Endothelial cell of umbilical vein (primary cell): Measurements from ENCODE around the gene SIM1. TPM values are rescaled to one million over a fixed set of nuclear protein-coding genes. Genes with fewer than 3 reads are reported as not detected.

ENCODE experiments used
- BruUV-seq: library from RNA; stranded (reverse); fragments of 400-500 nt; replicated peaks from 2 replicates; lab custom pipeline; 2021; lab: Mats Ljungman, UMichigan
- CTCF ChIA-PET: fragments of 300-600, 350-600 bp; sonication (Branson Sonifier 250); formaldehyde crosslinking; loops from one replicate; lab custom pipeline; 2021; ENCODE audit warnings: antibody characterized with exemption, inconsistent platforms; lab: Charles Lee
- POLR2A ChIA-PET: fragments of 300-600, 350-600 bp; sonication (Branson Sonifier 250); formaldehyde crosslinking; loops from one replicate; lab custom pipeline; 2021; ENCODE audit warnings: antibody characterized with exemption, inconsistent platforms; lab: Charles Lee
- DNase-seq: peaks from one replicate; pipeline ENCODE4 v3.0.0-alpha.2; 2011; ENCODE audit warnings: low read depth, low spot score
- FAIRE-seq: peaks from 2 replicates; lab custom pipeline; 2011; peaks lifted over from hg19 to GRCh38; lab: Jason Lieb, UNC
- H2AFZ ChIP-seq: 2 replicates; pipeline ENCODE4 v1.6.0; 2012; ENCODE audit warnings: low read depth, low read length, control low read depth, inconsistent platforms
- H3K27ac ChIP-seq: 2 replicates; pipeline ENCODE4 v1.5.1; 2011; ENCODE audit warnings: low read depth, mild to moderate bottlenecking, control low read depth, low read length, moderate library complexity; ENCODE audit not compliant: insufficient read depth
- H3K27me3 ChIP-seq, 2 experiments: 2 replicates each; pipeline versions ENCODE4 v1.6.0 to v1.6.1; 2011; ENCODE audit warnings: low read length in 2 of 2, mixed read lengths in 1 of 2; ENCODE audit not compliant: control insufficient read depth in 2 of 2, insufficient read depth in 2 of 2
- H3K36me3 ChIP-seq, 2 experiments: 2 replicates in 1 of 2; 3 replicates in 1 of 2; pipeline ENCODE4 v1.5.1; 2011; ENCODE audit warnings: low read length in 2 of 2, mild to moderate bottlenecking in 1 of 2, moderate library complexity in 1 of 2; ENCODE audit not compliant: control insufficient read depth in 2 of 2, insufficient read depth in 2 of 2; ENCODE audit errors: extremely low read depth in 1 of 2
- H3K4me1 ChIP-seq: 3 replicates; pipeline ENCODE4 v1.5.1; 2011; ENCODE audit warnings: mild to moderate bottlenecking, low read length; ENCODE audit not compliant: control insufficient read depth, insufficient read depth; ENCODE audit errors: extremely low read depth
- H3K4me2 ChIP-seq: 2 replicates; pipeline ENCODE4 v1.6.1; 2011; ENCODE audit warnings: low read length, control low read depth, mixed read lengths; ENCODE audit not compliant: insufficient read depth
- H3K4me3 ChIP-seq, 3 experiments: fragments of 200-600 bp in 1 of 3; sonication (generic), shearing (Covaris generic) in 1 of 3; replicated peaks in 1 of 3; 2 replicates each; pipeline ENCODE4 v1.5.1; 2011 to 2016; ENCODE audit warnings: control low read depth in 3 of 3, low read length in 3 of 3, mild to moderate bottlenecking in 2 of 3, inconsistent platforms in 1 of 3, low read depth in 1 of 3, moderate library complexity in 1 of 3; ENCODE audit not compliant: insufficient read depth in 1 of 3
- H3K79me2 ChIP-seq: 2 replicates; pipeline ENCODE4 v1.6.0; 2012; ENCODE audit warnings: low read length, inconsistent platforms; ENCODE audit not compliant: control insufficient read depth, insufficient read depth
- H3K9ac ChIP-seq: replicated peaks from 2 replicates; pipeline ENCODE3; 2011; ENCODE audit warnings: low read length, control low read depth; ENCODE audit not compliant: insufficient read depth; ENCODE audit errors: extremely low read depth
- H3K9me1 ChIP-seq: replicated peaks from 3 replicates; pipeline ENCODE4 v1.6.0; 2011; ENCODE audit warnings: mild to moderate bottlenecking, low read length; ENCODE audit not compliant: control insufficient read depth, insufficient read depth; ENCODE audit errors: extremely low read depth
- H3K9me3 ChIP-seq: replicated peaks from 2 replicates; pipeline ENCODE4 v1.5.1; 2012; ENCODE audit warnings: low read length, inconsistent platforms; ENCODE audit not compliant: control insufficient read depth, insufficient read depth
- H4K20me1 ChIP-seq: replicated peaks from 2 replicates; pipeline ENCODE3; 2011; ENCODE audit warnings: mild to moderate bottlenecking, low read length; ENCODE audit not compliant: control insufficient read depth, insufficient read depth; ENCODE audit errors: extremely low read depth
- EZH2 ChIP-seq: IDR thresholded peaks from 2 replicates; pipeline ENCODE4 v1.6.1; 2012; ENCODE audit warnings: borderline replicate concordance, low read depth, mild to moderate bottlenecking, moderate library complexity, low read length, inconsistent platforms; ENCODE audit not compliant: severe bottlenecking
- FOS ChIP-seq: IDR thresholded peaks from 2 replicates; pipeline ENCODE4 v1.6.1; 2011; ENCODE audit warnings: mild to moderate bottlenecking, low read length, moderate library complexity, borderline replicate concordance; ENCODE audit not compliant: insufficient read depth
- GATA2 ChIP-seq: IDR thresholded peaks from 2 replicates; pipeline ENCODE4 v1.7.0; 2011; ENCODE audit warnings: low read depth, mild to moderate bottlenecking, moderate library complexity, mixed read lengths, low read length; ENCODE audit not compliant: insufficient read length, insufficient read depth
- JUN ChIP-seq: IDR thresholded peaks from 2 replicates; pipeline ENCODE4 v1.6.1; 2011; ENCODE audit warnings: borderline replicate concordance, low read depth; ENCODE audit not compliant: insufficient read length, insufficient read depth
- MYC ChIP-seq: IDR thresholded peaks from one replicate; pipeline ENCODE4 v1.6.1; 2011; ENCODE audit warnings: mild to moderate bottlenecking, low read depth, low read length
- POLR2AphosphoS5 ChIP-seq: IDR thresholded peaks from 2 replicates; pipeline ENCODE4 v1.6.1; 2012; ENCODE audit warnings: low read depth, mild to moderate bottlenecking, control low read depth, low read length, moderate library complexity; ENCODE audit not compliant: insufficient read depth
- dilution Hi-C: fragments of 300-500 bp; cut with MboI; formaldehyde crosslinking; loops from one replicate; pipeline ENCODE4 v1.15.0; 2019; ENCODE audit warnings: low sequenced_read_pairs; ENCODE audit not compliant: extremely low pct_ligation_motif_present
- intact Hi-C: fragments of 100-400 bp; cut with micrococcal nuclease; formaldehyde crosslinking; loops from one replicate; pipeline ENCODE4 v1.10.0; 2022
- polyA plus RNA-seq, 4 experiments: library from polyadenylated mRNA; depleted of rRNA in 3 of 4; stranded (reverse) in 3 of 4; unstranded in 1 of 4; fragments of >200 nt; gene quantifications; 2 replicates each; pipeline versions ENCODE4 v1.2.1 to v1.2.3, GENCODE V29; 2011 to 2012; ENCODE audit warnings: missing spikeins in 1 of 4
- total RNA-seq: library from RNA; stranded (reverse); gene quantifications from 2 replicates; pipeline ENCODE4 v1.2.3, GENCODE V29; 2021
- TF ChIP-seq, protein P1 (sequence below): IDR thresholded peaks from 2 replicates; pipeline ENCODE4 v1.6.1; 2011; ENCODE audit not compliant: insufficient read depth, insufficient read length
- TF ChIP-seq, protein P2 (sequence below), 2 donors: IDR thresholded peaks; 1 replicate in 1 of 2; 2 replicates in 1 of 2; pipeline ENCODE4 v1.5.1; 2011; ENCODE audit warnings: low read length in 2 of 2, mild to moderate bottlenecking in 2 of 2, moderate library complexity in 2 of 2, control low read depth in 1 of 2, inconsistent platforms in 1 of 2, low read depth in 1 of 2; ENCODE audit not compliant: insufficient read depth in 1 of 2; ENCODE audit errors: extremely low read depth in 1 of 2

SIM1 gene
- total and polyA plus RNA-seq, 2 donors (not counting 3 experiments of a cell fraction or from before 2014, with no cell fraction given), result 0.14 to 0.29 TPM

DNA sequence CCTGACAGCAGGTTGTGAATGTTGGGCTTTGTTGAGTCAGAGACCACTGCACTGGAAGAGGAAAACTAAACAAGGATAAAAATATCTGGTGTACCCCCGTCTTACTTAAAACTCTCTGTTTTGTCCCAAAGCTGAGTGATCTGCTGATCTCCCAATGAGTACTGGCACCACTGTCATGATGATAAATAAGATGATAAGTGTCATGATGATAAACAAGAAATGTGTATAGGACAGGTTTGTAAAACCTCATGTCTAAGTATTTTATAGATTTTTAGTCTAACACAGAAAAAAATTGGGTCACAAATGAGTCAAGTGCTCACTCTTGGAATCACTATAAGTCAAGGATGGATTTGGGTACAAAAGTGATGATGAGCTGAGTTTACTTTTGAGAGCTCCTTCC, 8.5 kb upstream of the SIM1 start:
- no TSS peak for BruUV-seq
- Histone ChIP-seq H3K4me3 (no peak overlapping the region), H3K9me3 (no peaks in the 10 kb centered on the region), H3K9ac (no peak overlapping the region), H3K79me2 (no peaks in the 10 kb centered on the region), H2AFZ (no peak overlapping the region), H3K27ac (no peak overlapping the region), H4K20me1 (no peaks in the 10 kb centered on the region), H3K36me3 (no peaks in the 10 kb centered on the region), H3K4me1 (no peaks in the 10 kb centered on the region), H3K4me2 (no peak overlapping the region), H3K9me1 (no peaks in the 10 kb centered on the region), H3K27me3 (peaks cover 33 to 57% of the 10 kb centered on the region in 2 experiments)
- DNase-seq, result no peak
- dilution Hi-C loops, result loop anchor here (25.0 kb wide), 1 partner anchor 361 kb away; no protein-coding TSS in a partner anchor
- POLR2A ChIA-PET, result no interaction called here
- CTCF ChIA-PET, result interaction anchor here (1.3 to 2.1 kb wide), 5 partner anchors 8 to 366 kb away, joined by 3 to 11 read pairs (median 10); partner anchors contain the start of gene SIM1
- TF ChIP-seq POLR2AphosphoS5, result no peak
- peak; percentile 16 for TF ChIP-seq EZH2
- FAIRE-seq, result no peak
- intact Hi-C loops, result no loop called here

DNA sequence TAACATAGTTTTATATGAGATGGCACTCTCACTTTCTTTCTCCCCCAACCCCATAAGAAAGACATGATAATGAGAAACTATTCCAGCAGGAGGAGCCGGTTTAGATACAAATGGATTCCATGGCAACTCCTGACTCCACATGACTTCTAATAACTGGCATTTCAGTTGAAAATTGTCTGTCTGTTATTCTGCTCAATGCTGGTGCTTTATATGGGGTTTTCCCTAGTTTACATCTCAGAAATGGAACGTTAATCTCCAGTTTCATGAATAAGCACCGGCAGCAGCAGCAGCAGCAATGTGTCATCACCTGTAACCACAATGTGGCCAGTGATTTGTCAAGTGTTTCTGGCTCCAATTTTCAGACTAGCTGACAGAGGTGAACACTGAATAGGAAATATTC, 8.0 kb upstream of the SIM1 start:
- FAIRE-seq, result no peak
- intact Hi-C loops, result no loop called here

More for the DNA sequence above, 8.0 kb upstream of the SIM1 start:
- POLR2A ChIA-PET, result no interaction called here
- CTCF ChIA-PET, result interaction anchor here (1.8 kb wide), 1 partner anchor 12 kb away, joined by 10 read pairs; no protein-coding TSS in a partner anchor
- Histone ChIP-seq H3K9me3 (no peaks in the 10 kb centered on the region), H4K20me1 (no peaks in the 10 kb centered on the region), H3K9ac (no peak overlapping the region), H3K36me3 (no peaks in the 10 kb centered on the region), H3K9me1 (no peaks in the 10 kb centered on the region), H3K79me2 (no peaks in the 10 kb centered on the region), H2AFZ (no peak overlapping the region), H3K4me2 (no peak overlapping the region), H3K27me3 (peaks cover 38 to 62% of the 10 kb centered on the region in 2 experiments), H3K27ac (no peak overlapping the region), H3K4me1 (no peaks in the 10 kb centered on the region), H3K4me3 (no peak overlapping the region)
- dilution Hi-C loops, result loop anchor here (25.0 kb wide), 1 partner anchor 360 kb away; no protein-coding TSS in a partner anchor
- DNase-seq, result no peak
- BruUV-seq, result no TSS peak
- TF ChIP-seq, protein P1, sequence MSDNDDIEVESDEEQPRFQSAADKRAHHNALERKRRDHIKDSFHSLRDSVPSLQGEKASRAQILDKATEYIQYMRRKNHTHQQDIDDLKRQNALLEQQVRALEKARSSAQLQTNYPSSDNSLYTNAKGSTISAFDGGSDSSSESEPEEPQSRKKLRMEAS, result no peak
- TF ChIP-seq EZH2 (peak; percentile 2), FOS (no peak), POLR2AphosphoS5 (no peak), GATA2 (no peak), JUN (no peak), MYC (no peak)
- TF ChIP-seq, protein P2, sequence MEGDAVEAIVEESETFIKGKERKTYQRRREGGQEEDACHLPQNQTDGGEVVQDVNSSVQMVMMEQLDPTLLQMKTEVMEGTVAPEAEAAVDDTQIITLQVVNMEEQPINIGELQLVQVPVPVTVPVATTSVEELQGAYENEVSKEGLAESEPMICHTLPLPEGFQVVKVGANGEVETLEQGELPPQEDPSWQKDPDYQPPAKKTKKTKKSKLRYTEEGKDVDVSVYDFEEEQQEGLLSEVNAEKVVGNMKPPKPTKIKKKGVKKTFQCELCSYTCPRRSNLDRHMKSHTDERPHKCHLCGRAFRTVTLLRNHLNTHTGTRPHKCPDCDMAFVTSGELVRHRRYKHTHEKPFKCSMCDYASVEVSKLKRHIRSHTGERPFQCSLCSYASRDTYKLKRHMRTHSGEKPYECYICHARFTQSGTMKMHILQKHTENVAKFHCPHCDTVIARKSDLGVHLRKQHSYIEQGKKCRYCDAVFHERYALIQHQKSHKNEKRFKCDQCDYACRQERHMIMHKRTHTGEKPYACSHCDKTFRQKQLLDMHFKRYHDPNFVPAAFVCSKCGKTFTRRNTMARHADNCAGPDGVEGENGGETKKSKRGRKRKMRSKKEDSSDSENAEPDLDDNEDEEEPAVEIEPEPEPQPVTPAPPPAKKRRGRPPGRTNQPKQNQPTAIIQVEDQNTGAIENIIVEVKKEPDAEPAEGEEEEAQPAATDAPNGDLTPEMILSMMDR (IDR thresholded peaks at IDR 0.05; ENCODE audit: extremely low read depth in 1 of 2, insufficient read depth in 1 of 2, low read depth in 1 of 2, low read length in 2 of 2), result no peak
